Measurements from ENCODE around the gene NOTUM.

The NOTUM gene

DNA sequence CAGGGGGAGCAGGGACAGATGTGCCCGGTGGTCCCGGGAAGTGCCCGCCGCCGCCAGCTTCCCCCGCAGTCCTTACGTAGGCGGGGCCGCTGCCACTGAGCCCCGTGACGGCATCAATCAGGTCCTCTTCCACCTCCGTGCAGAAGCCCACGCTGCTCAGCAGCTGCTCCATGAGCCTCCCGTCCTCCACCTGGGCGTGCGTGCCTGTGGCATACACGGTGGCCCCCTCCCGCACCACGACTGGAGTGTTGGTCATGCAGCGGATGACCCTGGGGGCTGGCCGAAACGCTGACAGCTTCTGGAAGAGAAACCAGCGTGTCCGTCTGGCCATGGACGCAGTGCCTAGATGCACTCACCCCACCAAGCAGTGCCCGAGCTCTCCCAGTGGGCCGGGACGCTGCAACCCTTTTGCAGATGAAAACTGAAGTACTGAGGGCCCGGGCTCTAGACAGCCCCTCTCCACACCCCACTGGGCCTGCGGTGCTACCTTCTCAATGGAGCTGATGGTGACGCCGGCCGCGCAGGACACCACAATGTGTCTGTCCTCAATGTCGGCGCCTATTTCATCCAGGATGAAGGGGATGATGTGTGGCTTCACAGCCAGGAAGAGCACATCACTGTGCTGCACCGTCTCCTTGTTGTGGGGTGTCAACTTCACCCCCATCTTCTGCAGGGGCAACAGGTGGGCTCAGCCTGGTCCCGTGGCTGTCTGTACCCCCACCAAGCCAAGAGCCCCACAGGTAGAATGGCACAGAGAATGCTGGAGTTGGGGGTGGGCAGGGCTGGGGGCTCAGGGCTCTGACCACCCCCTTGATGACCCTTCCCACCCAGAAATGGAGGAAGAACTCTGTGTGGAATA lies 25.9 kb downstream of the NOTUM start:
- no peak for DNase-seq

- no peak for DNase-seq
These were observed 26.8 kb downstream of the NOTUM start for GRCh38 chr17:81934098-81934757.

- no peak for DNase-seq
These were observed 27.7 kb downstream of the NOTUM start for GRCh38 chr17:81933178-81933699.

GRCh38 chr17:81932333-81932983 lies 28.5 kb downstream of the NOTUM start:
- DNase-seq = no peak

- peak; percentile 84 for DNase-seq
These were observed 29.2 kb downstream of the NOTUM start for GRCh38 chr17:81931557-81932332.

GRCh38 chr17:81931189-81931556 lies 29.8 kb downstream of the NOTUM start:
- no peak for DNase-seq

DNA sequence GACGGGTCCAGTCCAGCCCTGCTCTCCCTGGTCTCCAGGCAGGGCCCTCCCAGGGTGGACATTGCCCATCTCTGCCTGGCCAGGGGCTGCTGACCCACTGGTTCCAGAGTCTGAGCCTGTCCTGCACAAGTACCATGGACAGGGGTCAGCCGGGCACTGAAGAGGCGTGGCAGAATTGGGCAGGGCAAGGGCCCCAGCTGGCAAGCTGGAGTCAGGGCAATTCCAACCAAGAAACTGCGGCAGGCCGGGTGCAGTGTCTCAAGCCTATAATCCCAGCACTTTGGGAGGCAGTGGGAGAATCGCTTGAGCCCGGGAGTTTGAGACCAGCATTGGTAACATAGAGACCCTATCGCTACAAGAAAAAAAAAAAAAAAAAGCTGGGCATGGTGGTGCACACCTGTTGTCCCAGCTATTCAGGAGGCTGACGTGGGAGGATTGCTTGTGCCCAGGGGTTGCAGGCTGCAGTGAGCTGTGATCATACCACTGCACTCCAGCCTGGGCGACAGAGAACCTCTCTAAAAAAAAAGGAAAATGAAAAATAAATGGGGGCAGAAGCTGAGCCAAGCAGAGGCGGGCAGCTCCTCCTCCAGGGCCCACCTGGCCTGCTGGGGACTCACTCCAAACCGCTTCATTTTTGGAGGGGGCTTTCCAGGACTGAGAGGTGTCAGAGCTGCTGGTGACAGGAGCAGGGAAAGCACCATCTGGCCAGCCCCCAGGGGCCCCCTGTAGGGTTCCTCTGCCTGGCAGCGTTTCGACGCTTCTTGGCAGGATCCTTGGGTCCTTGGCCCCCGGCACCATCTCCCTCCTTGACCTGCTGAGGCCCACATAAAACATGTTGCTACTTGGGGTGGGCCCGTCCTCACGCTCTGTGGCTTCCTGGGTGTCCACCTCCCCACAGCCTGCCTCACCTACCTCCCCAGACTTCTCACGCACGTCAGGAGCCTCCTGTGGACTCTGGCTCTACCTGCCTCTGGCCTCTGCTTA lies 30.6 kb downstream of the NOTUM start:
- DNase-seq = peak; percentile 67

DNA sequence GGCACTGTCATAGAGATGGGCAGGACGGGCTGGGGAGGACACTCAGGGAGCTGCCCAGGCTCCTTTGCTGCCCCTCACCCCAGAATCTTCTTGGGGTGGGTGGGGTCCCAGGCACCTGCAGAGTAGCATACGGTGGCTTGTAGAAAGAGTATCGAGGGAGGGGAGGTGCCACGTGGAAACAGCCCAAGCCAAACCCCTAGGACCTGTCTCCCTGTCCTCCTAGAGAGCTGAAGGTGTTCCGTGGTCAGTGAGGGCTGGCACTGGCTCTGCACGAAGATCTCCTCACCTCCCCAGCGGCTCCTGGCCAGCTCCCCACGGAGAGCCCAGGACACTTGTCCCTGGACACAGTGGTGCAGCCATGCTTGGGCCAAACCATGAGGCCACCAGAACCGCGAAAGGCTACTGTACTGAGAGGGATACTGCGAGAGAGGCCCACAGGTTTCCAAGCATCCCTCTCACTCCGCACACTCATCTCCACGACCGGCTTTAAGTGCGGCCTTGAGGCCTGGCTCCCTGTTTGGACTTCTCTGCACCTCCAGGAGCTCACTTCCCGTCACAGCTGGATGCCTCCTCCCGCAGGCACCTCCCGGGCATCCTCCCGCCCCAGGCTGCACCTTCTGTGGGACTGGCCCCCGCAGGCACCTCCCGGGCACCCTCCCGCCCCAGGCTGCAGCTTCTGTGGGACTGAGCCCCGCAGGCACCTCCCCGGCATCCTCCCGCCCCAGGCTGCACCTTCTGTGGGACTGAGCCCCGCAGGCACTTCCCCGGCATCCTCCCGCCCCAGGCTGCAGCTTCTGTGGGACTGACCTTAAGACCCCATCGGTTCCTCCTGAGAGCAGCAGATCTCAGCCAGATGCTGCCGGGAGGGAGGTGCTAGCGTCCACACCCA lies 31.5 kb downstream of the NOTUM start:
- DNase-seq = no peak

DNA sequence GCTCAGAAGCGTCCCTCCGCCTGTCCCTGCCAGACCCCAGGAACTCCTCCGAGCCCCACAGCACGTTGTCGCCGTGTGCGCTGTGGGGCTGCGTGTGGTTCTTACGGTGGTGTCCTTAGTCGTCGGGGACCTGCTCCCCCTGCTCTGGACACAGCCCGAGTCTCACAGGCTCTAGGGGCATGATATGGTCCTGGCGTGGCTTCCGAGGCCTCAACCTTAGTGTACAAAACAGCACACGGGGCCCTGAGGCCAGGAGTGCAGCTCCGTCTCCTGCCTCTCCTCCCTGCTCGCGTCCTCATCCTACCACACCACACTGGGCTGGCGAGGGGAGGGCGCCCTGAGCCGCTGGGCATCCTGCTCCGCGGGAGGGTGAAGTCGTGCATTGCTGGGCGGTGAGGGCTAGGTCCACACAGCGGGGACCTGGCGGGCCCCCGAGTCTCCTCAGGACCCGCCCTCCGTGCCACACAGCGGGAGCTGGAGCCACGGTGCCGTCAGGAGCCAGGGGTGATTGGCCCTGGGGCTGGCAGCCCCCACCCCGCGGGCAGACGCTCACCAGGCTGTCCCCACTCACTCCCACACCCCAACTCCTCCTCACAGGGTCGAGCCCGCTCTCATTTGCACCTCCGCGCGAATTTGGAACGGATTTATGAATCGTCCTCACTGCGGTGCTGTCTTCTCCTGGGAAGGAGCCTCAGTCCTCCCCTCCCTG lies 32.3 kb downstream of the NOTUM start:
- DNase-seq = no peak

GRCh38 chr17:81927653-81928543 lies 33.1 kb downstream of the NOTUM start, which contains the start of gene MAFG:
MAFG (minus strand) TSS chr17:81927735; CDS start chr17:81923185, 4,550 bp downstream.
- peak; percentile 94 for DNase-seq

GRCh38 chr17:81927152-81927652 lies 33.8 kb downstream of the NOTUM start:
- DNase-seq = no peak

- no peak for DNase-seq
These were observed 34.4 kb downstream of the NOTUM start for GRCh38 chr17:81926451-81927151.

GRCh38 chr17:81925860-81926450 lies 35.0 kb downstream of the NOTUM start:
- DNase-seq = no peak

DNA sequence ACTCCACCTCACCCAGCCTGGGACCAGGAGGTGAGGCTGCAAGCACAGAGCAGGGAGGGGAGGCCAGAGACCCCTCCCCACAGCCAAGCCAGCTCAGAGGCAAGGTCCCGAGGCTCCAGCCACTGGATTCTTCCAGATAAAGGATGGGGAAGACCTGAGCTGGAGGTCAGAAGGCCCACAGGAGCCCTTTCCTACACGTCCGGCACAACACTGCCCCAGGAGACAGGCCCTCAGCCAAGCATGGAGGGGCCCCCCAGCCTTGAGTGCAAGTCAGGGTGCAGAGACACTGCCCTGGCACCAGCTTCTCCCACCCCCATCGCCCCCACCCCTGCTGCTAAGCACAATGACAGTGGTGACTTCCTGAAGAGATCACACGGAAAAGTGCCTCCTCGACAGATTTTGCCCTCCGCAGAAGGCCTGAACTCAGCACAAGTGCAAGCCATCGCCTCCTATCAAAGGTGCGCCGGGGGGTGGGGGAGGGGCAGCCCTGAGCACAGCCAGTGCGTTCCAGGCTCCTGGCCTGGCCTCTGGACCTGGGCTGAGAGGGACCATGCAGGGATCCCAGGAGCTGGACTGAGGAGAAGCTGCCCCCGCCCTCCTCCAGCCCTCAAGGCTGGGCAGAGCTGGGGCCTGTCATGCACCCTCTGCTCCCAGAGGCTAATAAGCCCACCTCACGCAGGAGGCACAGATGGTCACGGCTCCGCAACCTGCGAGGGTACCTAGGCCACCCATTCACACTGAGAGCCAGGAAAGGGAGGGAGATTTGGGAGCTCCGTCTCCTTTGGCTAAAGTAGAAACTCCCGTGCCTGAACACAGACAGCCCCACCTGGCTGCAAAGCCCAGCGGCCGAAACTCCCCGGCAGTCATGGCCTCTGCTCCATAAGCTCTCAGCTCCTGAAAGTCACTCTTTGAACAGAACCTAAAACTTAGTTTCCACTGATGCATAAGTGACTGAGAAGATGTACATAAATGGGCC lies 36.1 kb downstream of the NOTUM start:
- no peak for DNase-seq

DNA sequence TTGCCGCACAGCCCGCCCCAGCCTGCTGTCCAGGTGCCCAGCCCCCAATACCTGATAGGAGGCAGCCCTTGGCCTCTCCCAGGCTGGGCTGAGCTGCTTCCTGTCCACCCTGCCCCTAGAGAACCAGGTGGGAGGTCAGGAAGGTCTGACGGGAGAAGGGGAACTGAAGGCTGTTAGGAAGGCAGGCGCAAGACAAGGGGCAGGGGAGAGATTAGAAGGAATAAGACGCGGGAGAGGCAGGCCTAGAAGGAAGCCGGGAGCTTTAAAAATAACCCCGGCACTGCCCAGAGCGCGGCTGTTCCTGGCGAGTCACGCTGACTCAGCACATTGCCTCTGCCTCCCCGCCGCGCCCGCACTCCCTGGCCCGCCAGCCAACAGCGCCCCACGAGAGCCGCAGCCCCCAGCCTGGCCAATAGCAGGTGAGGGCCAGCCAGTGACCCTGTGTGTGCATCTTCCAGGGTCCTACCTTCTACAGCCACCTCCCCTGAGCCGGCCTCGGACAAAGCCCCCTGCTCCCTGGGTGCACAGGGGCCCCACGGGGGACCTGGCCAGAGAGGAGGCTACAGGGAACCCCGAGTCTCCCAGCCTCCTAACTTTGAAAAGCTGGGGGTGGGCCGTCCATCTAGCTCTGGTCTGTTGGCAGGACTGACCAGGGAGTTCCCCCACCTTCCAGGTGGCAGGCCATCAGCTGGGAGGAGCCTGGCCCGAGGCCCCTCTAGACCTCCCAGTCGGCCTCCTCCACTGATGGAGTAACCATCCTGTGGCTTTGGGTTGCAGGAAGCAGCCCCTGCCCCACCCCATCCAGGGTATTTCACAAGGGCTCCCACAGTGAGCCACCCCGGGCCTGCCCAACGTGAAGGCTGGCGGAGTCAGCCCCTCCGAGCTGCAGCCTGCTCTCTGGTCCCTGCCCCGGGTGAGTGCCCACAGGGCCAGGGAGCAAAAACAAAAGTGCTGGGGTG lies 37.4 kb downstream of the NOTUM start:
- no peak for DNase-seq

Measured in NCI-H524 treated with DMSO at 0.1 percent for 48 hours (cell line).